WTC11 (cell line): ENCODE results near the gene PTPRN2.
"Not testable (repeated sequence)": the region's sequence is repeated elsewhere in the genome, so short reads cannot be mapped to it uniquely, and the experiment has no call there.

Experiments used
- ATF3 ChIP-seq: sonication (generic); formaldehyde crosslinking; conservative IDR thresholded peaks from 2 replicates; pipeline ENCODE4 v1.8.1; 2022; ENCODE audit warnings: mild to moderate bottlenecking, missing genetic modification reagents
- CREB1 ChIP-seq: sonication (generic); formaldehyde crosslinking; IDR thresholded peaks from 2 replicates; pipeline ENCODE4 v1.8.0; 2023; ENCODE audit warnings: mild to moderate bottlenecking, missing genetic modification reagents
- CTCF ChIP-seq: fragments of 200-600 bp; IDR thresholded peaks from 2 replicates; pipeline ENCODE4 v1.8.0; 2022; ENCODE audit warnings: antibody characterized with exemption
- ESRRA ChIP-seq: sonication (generic); formaldehyde crosslinking; IDR thresholded peaks from 2 replicates; pipeline ENCODE4 v1.8.1; 2022; ENCODE audit warnings: mild to moderate bottlenecking, missing genetic modification reagents, borderline replicate concordance
- FOXJ3 ChIP-seq: sonication (generic); formaldehyde crosslinking; IDR thresholded peaks from 2 replicates; pipeline ENCODE4 v1.9.0; 2021; ENCODE audit warnings: missing genetic modification reagents, mild to moderate bottlenecking, borderline replicate concordance
- MLX ChIP-seq: sonication (generic); formaldehyde crosslinking; IDR thresholded peaks from 2 replicates; pipeline ENCODE4 v1.8.1; 2023; ENCODE audit warnings: mild to moderate bottlenecking, missing genetic modification reagents, moderate library complexity
- NR2C2 ChIP-seq: sonication (generic); formaldehyde crosslinking; IDR thresholded peaks from 2 replicates; pipeline ENCODE4 v1.8.0; 2022; ENCODE audit warnings: mild to moderate bottlenecking, missing genetic modification reagents
- NR3C1 ChIP-seq: sonication (generic); formaldehyde crosslinking; conservative IDR thresholded peaks from 2 replicates; pipeline ENCODE4 v1.8.1; 2023; ENCODE audit warnings: low read depth, mild to moderate bottlenecking, missing genetic modification reagents
- STAT6 ChIP-seq: sonication (generic); formaldehyde crosslinking; conservative IDR thresholded peaks from 2 replicates; pipeline ENCODE4 v1.8.1; 2023; ENCODE audit warnings: mild to moderate bottlenecking, low read depth, missing genetic modification reagents, moderate library complexity
- USF2 ChIP-seq: sonication (generic); formaldehyde crosslinking; IDR thresholded peaks from 2 replicates; pipeline ENCODE4 v1.8.1; 2023; ENCODE audit warnings: mild to moderate bottlenecking, missing genetic modification reagents, moderate library complexity
- TF ChIP-seq, protein P1 (sequence below): sonication (generic); formaldehyde crosslinking; IDR thresholded peaks from 2 replicates; pipeline ENCODE4 v1.8.0; 2022; ENCODE audit warnings: mild to moderate bottlenecking, missing genetic modification reagents
- TF ChIP-seq, protein P2 (sequence below): sonication (generic); formaldehyde crosslinking; IDR thresholded peaks from 2 replicates; pipeline ENCODE4 v1.8.0; 2023; ENCODE audit warnings: mild to moderate bottlenecking, missing genetic modification reagents

GRCh38 chr7:158524286-158524685 is 63.3 kb downstream of the PTPRN2 start:
- not testable (repeated sequence) for TF ChIP-seq CREB1 (CRISPR knock-in tag); CTCF; NR2C2 (CRISPR knock-in tag); FOXJ3 (CRISPR knock-in tag); USF2 (CRISPR knock-in tag); ESRRA; ATF3; STAT6 (CRISPR knock-in tag); MLX (CRISPR knock-in tag); NR3C1
- TF ChIP-seq, protein P1, sequence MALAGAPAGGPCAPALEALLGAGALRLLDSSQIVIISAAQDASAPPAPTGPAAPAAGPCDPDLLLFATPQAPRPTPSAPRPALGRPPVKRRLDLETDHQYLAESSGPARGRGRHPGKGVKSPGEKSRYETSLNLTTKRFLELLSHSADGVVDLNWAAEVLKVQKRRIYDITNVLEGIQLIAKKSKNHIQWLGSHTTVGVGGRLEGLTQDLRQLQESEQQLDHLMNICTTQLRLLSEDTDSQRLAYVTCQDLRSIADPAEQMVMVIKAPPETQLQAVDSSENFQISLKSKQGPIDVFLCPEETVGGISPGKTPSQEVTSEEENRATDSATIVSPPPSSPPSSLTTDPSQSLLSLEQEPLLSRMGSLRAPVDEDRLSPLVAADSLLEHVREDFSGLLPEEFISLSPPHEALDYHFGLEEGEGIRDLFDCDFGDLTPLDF (CRISPR knock-in tag): not testable (repeated sequence)
- TF ChIP-seq, protein P2, sequence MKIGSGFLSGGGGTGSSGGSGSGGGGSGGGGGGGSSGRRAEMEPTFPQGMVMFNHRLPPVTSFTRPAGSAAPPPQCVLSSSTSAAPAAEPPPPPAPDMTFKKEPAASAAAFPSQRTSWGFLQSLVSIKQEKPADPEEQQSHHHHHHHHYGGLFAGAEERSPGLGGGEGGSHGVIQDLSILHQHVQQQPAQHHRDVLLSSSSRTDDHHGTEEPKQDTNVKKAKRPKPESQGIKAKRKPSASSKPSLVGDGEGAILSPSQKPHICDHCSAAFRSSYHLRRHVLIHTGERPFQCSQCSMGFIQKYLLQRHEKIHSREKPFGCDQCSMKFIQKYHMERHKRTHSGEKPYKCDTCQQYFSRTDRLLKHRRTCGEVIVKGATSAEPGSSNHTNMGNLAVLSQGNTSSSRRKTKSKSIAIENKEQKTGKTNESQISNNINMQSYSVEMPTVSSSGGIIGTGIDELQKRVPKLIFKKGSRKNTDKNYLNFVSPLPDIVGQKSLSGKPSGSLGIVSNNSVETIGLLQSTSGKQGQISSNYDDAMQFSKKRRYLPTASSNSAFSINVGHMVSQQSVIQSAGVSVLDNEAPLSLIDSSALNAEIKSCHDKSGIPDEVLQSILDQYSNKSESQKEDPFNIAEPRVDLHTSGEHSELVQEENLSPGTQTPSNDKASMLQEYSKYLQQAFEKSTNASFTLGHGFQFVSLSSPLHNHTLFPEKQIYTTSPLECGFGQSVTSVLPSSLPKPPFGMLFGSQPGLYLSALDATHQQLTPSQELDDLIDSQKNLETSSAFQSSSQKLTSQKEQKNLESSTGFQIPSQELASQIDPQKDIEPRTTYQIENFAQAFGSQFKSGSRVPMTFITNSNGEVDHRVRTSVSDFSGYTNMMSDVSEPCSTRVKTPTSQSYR (CRISPR knock-in tag): not testable (repeated sequence)
